Endothelial cell of umbilical vein (primary cell): ENCODE measurements around the gene PEMT. TPM values are rescaled to one million over a fixed set of nuclear protein-coding genes. Genes with fewer than 3 reads are reported as not detected.

Experiments
- BruUV-seq: library from RNA; stranded (reverse); fragments of 400-500 nt; replicated peaks from 2 replicates; lab custom pipeline; 2021; lab: Mats Ljungman, UMichigan
- CTCF ChIA-PET: fragments of 300-600, 350-600 bp; sonication (Branson Sonifier 250); formaldehyde crosslinking; loops from one replicate; lab custom pipeline; 2021; ENCODE audit warnings: antibody characterized with exemption, inconsistent platforms; lab: Charles Lee
- POLR2A ChIA-PET: fragments of 300-600, 350-600 bp; sonication (Branson Sonifier 250); formaldehyde crosslinking; loops from one replicate; lab custom pipeline; 2021; ENCODE audit warnings: antibody characterized with exemption, inconsistent platforms; lab: Charles Lee
- DNase-seq: peaks from one replicate; pipeline ENCODE4 v3.0.0-alpha.2; 2011; ENCODE audit warnings: low read depth, low spot score
- FAIRE-seq: peaks from 2 replicates; lab custom pipeline; 2011; peaks lifted over from hg19 to GRCh38; lab: Jason Lieb, UNC
- H2AFZ ChIP-seq: 2 replicates; pipeline ENCODE4 v1.6.0; 2012; ENCODE audit warnings: low read depth, low read length, control low read depth, inconsistent platforms
- H3K27ac ChIP-seq: 2 replicates; pipeline ENCODE4 v1.5.1; 2011; ENCODE audit warnings: low read depth, mild to moderate bottlenecking, control low read depth, low read length, moderate library complexity; ENCODE audit not compliant: insufficient read depth
- H3K27me3 ChIP-seq, 2 experiments: 2 replicates each; pipeline versions ENCODE4 v1.6.0 to v1.6.1; 2011; ENCODE audit warnings: low read length in 2 of 2, mixed read lengths in 1 of 2; ENCODE audit not compliant: control insufficient read depth in 2 of 2, insufficient read depth in 2 of 2
- H3K36me3 ChIP-seq, 2 experiments: 2 replicates in 1 of 2; 3 replicates in 1 of 2; pipeline ENCODE4 v1.5.1; 2011; ENCODE audit warnings: low read length in 2 of 2, mild to moderate bottlenecking in 1 of 2, moderate library complexity in 1 of 2; ENCODE audit not compliant: control insufficient read depth in 2 of 2, insufficient read depth in 2 of 2; ENCODE audit errors: extremely low read depth in 1 of 2
- H3K4me1 ChIP-seq: 3 replicates; pipeline ENCODE4 v1.5.1; 2011; ENCODE audit warnings: mild to moderate bottlenecking, low read length; ENCODE audit not compliant: control insufficient read depth, insufficient read depth; ENCODE audit errors: extremely low read depth
- H3K4me2 ChIP-seq: 2 replicates; pipeline ENCODE4 v1.6.1; 2011; ENCODE audit warnings: low read length, control low read depth, mixed read lengths; ENCODE audit not compliant: insufficient read depth
- H3K4me3 ChIP-seq, 3 experiments: fragments of 200-600 bp in 1 of 3; sonication (generic), shearing (Covaris generic) in 1 of 3; replicated peaks in 1 of 3; 2 replicates each; pipeline ENCODE4 v1.5.1; 2011 to 2016; ENCODE audit warnings: control low read depth in 3 of 3, low read length in 3 of 3, mild to moderate bottlenecking in 2 of 3, inconsistent platforms in 1 of 3, low read depth in 1 of 3, moderate library complexity in 1 of 3; ENCODE audit not compliant: insufficient read depth in 1 of 3
- H3K79me2 ChIP-seq: 2 replicates; pipeline ENCODE4 v1.6.0; 2012; ENCODE audit warnings: low read length, inconsistent platforms; ENCODE audit not compliant: control insufficient read depth, insufficient read depth
- H3K9ac ChIP-seq: replicated peaks from 2 replicates; pipeline ENCODE3; 2011; ENCODE audit warnings: low read length, control low read depth; ENCODE audit not compliant: insufficient read depth; ENCODE audit errors: extremely low read depth
- H3K9me1 ChIP-seq: replicated peaks from 3 replicates; pipeline ENCODE4 v1.6.0; 2011; ENCODE audit warnings: mild to moderate bottlenecking, low read length; ENCODE audit not compliant: control insufficient read depth, insufficient read depth; ENCODE audit errors: extremely low read depth
- H3K9me3 ChIP-seq: replicated peaks from 2 replicates; pipeline ENCODE4 v1.5.1; 2012; ENCODE audit warnings: low read length, inconsistent platforms; ENCODE audit not compliant: control insufficient read depth, insufficient read depth
- H4K20me1 ChIP-seq: replicated peaks from 2 replicates; pipeline ENCODE3; 2011; ENCODE audit warnings: mild to moderate bottlenecking, low read length; ENCODE audit not compliant: control insufficient read depth, insufficient read depth; ENCODE audit errors: extremely low read depth
- CTCF ChIP-seq, 2 donors: IDR thresholded peaks; 1 replicate in 1 of 2; 2 replicates in 1 of 2; pipeline ENCODE4 v1.5.1; 2011; ENCODE audit warnings: low read length in 2 of 2, mild to moderate bottlenecking in 2 of 2, moderate library complexity in 2 of 2, control low read depth in 1 of 2, inconsistent platforms in 1 of 2, low read depth in 1 of 2; ENCODE audit not compliant: insufficient read depth in 1 of 2; ENCODE audit errors: extremely low read depth in 1 of 2
- EZH2 ChIP-seq: IDR thresholded peaks from 2 replicates; pipeline ENCODE4 v1.6.1; 2012; ENCODE audit warnings: borderline replicate concordance, low read depth, mild to moderate bottlenecking, moderate library complexity, low read length, inconsistent platforms; ENCODE audit not compliant: severe bottlenecking
- FOS ChIP-seq: IDR thresholded peaks from 2 replicates; pipeline ENCODE4 v1.6.1; 2011; ENCODE audit warnings: mild to moderate bottlenecking, low read length, moderate library complexity, borderline replicate concordance; ENCODE audit not compliant: insufficient read depth
- GATA2 ChIP-seq: IDR thresholded peaks from 2 replicates; pipeline ENCODE4 v1.7.0; 2011; ENCODE audit warnings: low read depth, mild to moderate bottlenecking, moderate library complexity, mixed read lengths, low read length; ENCODE audit not compliant: insufficient read length, insufficient read depth
- JUN ChIP-seq: IDR thresholded peaks from 2 replicates; pipeline ENCODE4 v1.6.1; 2011; ENCODE audit warnings: borderline replicate concordance, low read depth; ENCODE audit not compliant: insufficient read length, insufficient read depth
- MAX ChIP-seq: IDR thresholded peaks from 2 replicates; pipeline ENCODE4 v1.6.1; 2011; ENCODE audit not compliant: insufficient read depth, insufficient read length
- MYC ChIP-seq: IDR thresholded peaks from one replicate; pipeline ENCODE4 v1.6.1; 2011; ENCODE audit warnings: mild to moderate bottlenecking, low read depth, low read length
- POLR2A ChIP-seq: IDR thresholded peaks from 2 replicates; pipeline ENCODE4 v1.6.1; 2012; ENCODE audit warnings: low read depth, mild to moderate bottlenecking, control low read depth, low read length
- POLR2AphosphoS5 ChIP-seq: IDR thresholded peaks from 2 replicates; pipeline ENCODE4 v1.6.1; 2012; ENCODE audit warnings: low read depth, mild to moderate bottlenecking, control low read depth, low read length, moderate library complexity; ENCODE audit not compliant: insufficient read depth
- dilution Hi-C: fragments of 300-500 bp; cut with MboI; formaldehyde crosslinking; loops from one replicate; pipeline ENCODE4 v1.15.0; 2019; ENCODE audit warnings: low sequenced_read_pairs; ENCODE audit not compliant: extremely low pct_ligation_motif_present
- intact Hi-C: fragments of 100-400 bp; cut with micrococcal nuclease; formaldehyde crosslinking; loops from one replicate; pipeline ENCODE4 v1.10.0; 2022
- polyA plus RNA-seq, 4 experiments: library from polyadenylated mRNA; depleted of rRNA in 3 of 4; stranded (reverse) in 3 of 4; unstranded in 1 of 4; fragments of >200 nt; gene quantifications; 2 replicates each; pipeline versions ENCODE4 v1.2.1 to v1.2.3, GENCODE V29; 2011 to 2012; ENCODE audit warnings: missing spikeins in 1 of 4
- total RNA-seq: library from RNA; stranded (reverse); gene quantifications from 2 replicates; pipeline ENCODE4 v1.2.3, GENCODE V29; 2021

PEMT gene
- total and polyA plus RNA-seq, 2 donors (not counting 3 experiments of a cell fraction or from before 2014, with no cell fraction given), result 35.1 to 58.4 TPM

- Histone ChIP-seq H3K9me3 (no peaks in the 10 kb centered on the region), H3K79me2 (no peaks in the 10 kb centered on the region), H3K4me3 (no peak overlapping the region), H3K9ac (no peak overlapping the region), H3K27ac (no peak overlapping the region), H2AFZ (no peak overlapping the region), H3K9me1 (no peaks in the 10 kb centered on the region), H3K4me2 (no peak overlapping the region), H3K27me3 (peaks cover 0 to 4% of the 10 kb centered on the region in 2 experiments), H4K20me1 (no peaks in the 10 kb centered on the region), H3K36me3 (no peaks in the 10 kb centered on the region), H3K4me1 (no peaks in the 10 kb centered on the region)
- intact Hi-C loops, result no loop called here
- no TSS peak for BruUV-seq
- ChIA-PET POLR2A (no interaction called here), CTCF (interaction anchor here (2.2 kb wide), 1 partner anchor 124 kb away, joined by 4 read pairs; no protein-coding TSS in a partner anchor)
- FAIRE-seq, result no peak
- TF ChIP-seq EZH2, result no peak
- TF ChIP-seq MAX, result no peak
- TF ChIP-seq POLR2AphosphoS5, result no peak
- TF ChIP-seq MYC, result no peak
- no peak for TF ChIP-seq POLR2A
- TF ChIP-seq FOS, result no peak
- TF ChIP-seq JUN, result no peak
- no peak for TF ChIP-seq CTCF (IDR thresholded peaks at IDR 0.05; ENCODE audit: extremely low read depth in 1 of 2, insufficient read depth in 1 of 2, low read depth in 1 of 2, low read length in 2 of 2)
- TF ChIP-seq GATA2, result no peak
- DNase-seq, result no peak
- dilution Hi-C loops, result no loop called here
Observed at GRCh38 chr17:17621254-17621653, 29.7 kb upstream of the PEMT start.
